HepG2 (cell line): ENCODE data around the gene ZFHX3. TPM values are rescaled to one million over a fixed set of nuclear protein-coding genes. Genes with fewer than 3 reads are reported as not detected.

Experiments used
- ATAC-seq: fragments of 200-7000 bp; cut with Tn5 transposase; 3 replicates; pipeline ENCODE4 v1.9.1; 2020; ENCODE audit warnings: mild to moderate bottlenecking, moderate library complexity
- BruUV-seq: library from RNA; stranded (reverse); fragments of 400-500 nt; replicated peaks from 2 replicates; lab custom pipeline; 2021; lab: Mats Ljungman, UMichigan
- CTCF ChIA-PET: fragments of 300-600 bp; formaldehyde crosslinking; extraction: SDS; loops from one replicate; lab custom pipeline; 2021; ENCODE audit warnings: low total read pairs, inconsistent platforms, low intra/inter-chr PET ratio; lab: Yijun Ruan, JAX
- POLR2A ChIA-PET: fragments of 350-600 bp; sonication (Branson Sonifier 250); formaldehyde crosslinking; loops from one replicate; lab custom pipeline; 2020; ENCODE audit warnings: antibody characterized with exemption, inconsistent platforms; lab: Yijun Ruan, JAX
- DNase-seq: peaks from one replicate; pipeline ENCODE4 v3.0.0-alpha.2; 2015; ENCODE audit warnings: low spot score
- FAIRE-seq: peaks from 3 replicates; lab custom pipeline; 2011; peaks lifted over from hg19 to GRCh38; lab: Jason Lieb, UNC
- H2AFZ ChIP-seq: one replicate; pipeline ENCODE4 v1.6.1; 2011; ENCODE audit warnings: low read length, inconsistent platforms
- H3K27ac ChIP-seq: fragments of 300-600 bp; 3 replicates; pipeline ENCODE4 v1.8.0; 2011; ENCODE audit warnings: mixed run types, mild to moderate bottlenecking, mixed read lengths, low read length, inconsistent platforms; ENCODE audit not compliant: insufficient read depth; ENCODE audit errors: extremely low read length
- H3K27me3 ChIP-seq, 2 experiments: fragments of 200-600 bp in 1 of 2; 2 replicates in 1 of 2; 3 replicates in 1 of 2; pipeline versions ENCODE4 v1.6.0 to v1.8.0; 2011; ENCODE audit warnings: low read length in 2 of 2, mild to moderate bottlenecking in 2 of 2, moderate library complexity in 2 of 2, inconsistent platforms in 1 of 2; ENCODE audit not compliant: insufficient read depth in 2 of 2, control insufficient read depth in 1 of 2
- H3K36me3 ChIP-seq, 2 experiments: fragments of 200-600 bp in 1 of 2; replicated peaks in 1 of 2; 2 replicates in 1 of 2; 3 replicates in 1 of 2; pipeline versions ENCODE4 v1.5.1 to v1.8.0; 2011; ENCODE audit warnings: low read length in 2 of 2, inconsistent platforms in 1 of 2; ENCODE audit not compliant: insufficient read depth in 2 of 2, control insufficient read depth in 1 of 2
- H3K4me1 ChIP-seq: 2 replicates; pipeline ENCODE4 v1.5.1; 2012; ENCODE audit warnings: low read length, inconsistent platforms; ENCODE audit not compliant: insufficient read depth
- H3K4me2 ChIP-seq: 2 replicates; pipeline ENCODE4 v1.6.0; 2011; ENCODE audit warnings: low read depth, low read length, inconsistent platforms
- H3K4me3 ChIP-seq, 3 experiments: fragments of 200-600 bp in 1 of 3; sonication (generic), shearing (Covaris generic) in 1 of 3; replicated peaks in 1 of 3; 2 replicates each; pipeline ENCODE4 v1.5.1; 2011 to 2016; ENCODE audit warnings: low read length in 3 of 3, inconsistent platforms in 2 of 3, low read depth in 2 of 3, mild to moderate bottlenecking in 2 of 3, control low read depth in 1 of 3, mixed read lengths in 1 of 3; ENCODE audit not compliant: insufficient read depth in 1 of 3
- H3K79me2 ChIP-seq: one replicate; pipeline ENCODE4 v1.6.1; 2011; ENCODE audit warnings: low read length, inconsistent platforms; ENCODE audit not compliant: insufficient read depth
- H3K9ac ChIP-seq: 2 replicates; pipeline ENCODE4 v1.6.0; 2011; ENCODE audit warnings: mild to moderate bottlenecking, low read depth, low read length, inconsistent platforms; ENCODE audit not compliant: insufficient read depth
- H3K9me3 ChIP-seq: 2 replicates; pipeline ENCODE4 v1.5.1; 2012; ENCODE audit warnings: mild to moderate bottlenecking, low read length
- H4K20me1 ChIP-seq: 2 replicates; pipeline ENCODE4 v1.6.0; 2011; ENCODE audit warnings: inconsistent platforms, mild to moderate bottlenecking, low read length, moderate library complexity; ENCODE audit not compliant: insufficient read depth
- ELF4 ChIP-seq: sonication (generic); formaldehyde crosslinking; IDR thresholded peaks from 2 replicates; pipeline ENCODE4 v1.5.0; 2020; ENCODE audit warnings: missing genetic modification reagents, mild to moderate bottlenecking, moderate library complexity, borderline replicate concordance
- FOXA1 ChIP-seq, 2 experiments: fragments of 450-650 bp in 1 of 2; sonication (generic) in 1 of 2; formaldehyde crosslinking in 1 of 2; IDR thresholded peaks; 2 replicates each; pipeline versions ENCODE4 v1.4.0 to v1.6.1; 2016 to 2020; ENCODE audit warnings: missing genetic modification reagents in 1 of 2
- KAT8 ChIP-seq: IDR thresholded peaks from 2 replicates; pipeline ENCODE4 v1.6.1; 2016; ENCODE audit warnings: missing genetic modification reagents, missing compliant biosample characterization
- REPIN1 ChIP-seq: sonication (generic); formaldehyde crosslinking; IDR thresholded peaks from 2 replicates; pipeline ENCODE4 v1.8.0; 2022; ENCODE audit warnings: missing genetic modification reagents, low read depth, mild to moderate bottlenecking, borderline replicate concordance
- RFXANK ChIP-seq: IDR thresholded peaks from 2 replicates; pipeline ENCODE4 v1.6.1; 2016
- SNAPC4 ChIP-seq: sonication (generic); formaldehyde crosslinking; IDR thresholded peaks from 2 replicates; pipeline ENCODE4 v1.4.0; 2020; ENCODE audit warnings: mild to moderate bottlenecking, missing genetic modification reagents
- TCF7 ChIP-seq: sonication (generic); IDR thresholded peaks from 2 replicates; pipeline ENCODE4 v1.6.1; 2016; ENCODE audit warnings: antibody characterized with exemption, low read depth
- ZBTB25 ChIP-seq: IDR thresholded peaks from 2 replicates; pipeline ENCODE4 v1.6.1; 2018; ENCODE audit warnings: missing genetic modification reagents
- ZBTB33 ChIP-seq: sonication (generic); formaldehyde crosslinking; IDR thresholded peaks from 2 replicates; pipeline ENCODE4 v1.4.0; 2020; ENCODE audit warnings: missing genetic modification reagents
- ZMAT3 ChIP-seq: sonication (generic); formaldehyde crosslinking; conservative IDR thresholded peaks from 2 replicates; pipeline ENCODE4 v1.7.0; 2021; ENCODE audit warnings: missing genetic modification reagents
- ZNF362 ChIP-seq: sonication (generic); formaldehyde crosslinking; IDR thresholded peaks from 2 replicates; pipeline ENCODE4 v1.4.0; 2020; ENCODE audit warnings: missing genetic modification reagents, mild to moderate bottlenecking, borderline replicate concordance
- ZNF790 ChIP-seq: sonication (generic); formaldehyde crosslinking; IDR thresholded peaks from 2 replicates; pipeline ENCODE4 v1.8.0; 2022; ENCODE audit warnings: missing genetic modification reagents, mild to moderate bottlenecking, borderline replicate concordance
- ZSCAN25 ChIP-seq: sonication (generic); formaldehyde crosslinking; IDR thresholded peaks from 2 replicates; pipeline ENCODE4 v1.8.0; 2022; ENCODE audit warnings: mild to moderate bottlenecking, missing genetic modification reagents
- WGBS: methylation state at CpG from one replicate; pipeline ENCODE4 v1.1.6; 2017; ENCODE audit warnings: low lambda C conversion rate; 5-methylcytosine and 5-hydroxymethylcytosine counted together
- in situ Hi-C: cut with HindIII; loops from 2 replicates; pipeline ENCODE4 v1.10.0; 2017; ENCODE audit warnings: low pct_unique_long_range_greater_than_20kb; ENCODE audit not compliant: extremely low pct_ligation_motif_present
- intact Hi-C: fragments of 100-400 bp; cut with micrococcal nuclease; formaldehyde crosslinking; loops from one replicate; pipeline ENCODE4 v1.10.0; 2022; ENCODE audit not compliant: unreplicated experiment
- polyA plus RNA-seq, 8 experiments: library from polyadenylated mRNA; depleted of rRNA in 3 of 8; stranded (reverse) in 7 of 8; unstranded in 1 of 8; fragments of >200 nt; fragmentation: Illumina TruSeq in 4 of 8; extraction: Trizol in 4 of 8; gene quantifications; 2 replicates each; pipeline versions ENCODE4 v1.2.1 to v1.2.3, GENCODE V29; 2011 to 2016; ENCODE audit warnings: low read depth in 4 of 8, missing spikeins in 1 of 8, mixed read lengths in 1 of 8; ENCODE audit not compliant: insufficient read depth in 1 of 8
- total RNA-seq, 5 experiments: library from RNA; depleted of rRNA; stranded (reverse); fragments of >200 nt; fragmentation: Illumina TruSeq; extraction: Trizol; gene quantifications; 2 replicates each; pipeline ENCODE4 v1.2.3, GENCODE V29; 2016; ENCODE audit warnings: low read depth in 1 of 5

Gene ZFHX3
- total and polyA plus RNA-seq, 2 of the 13 experiments (the other 11 are each of a cell fraction or from before 2014, with no cell fraction given): 5.0 to 6.0 TPM

- peaks cover 70% of the 10 kb centered on the region for H3K4me1 ChIP-seq
- ChIA-PET POLR2A (interaction anchor here (1.1 to 4.5 kb wide), 8 partner anchors 8 to 176 kb away, joined by 3 to 23 read pairs (median 4); no protein-coding TSS in a partner anchor), CTCF (no interaction called here)
- intact Hi-C loops (no loop called here), in situ Hi-C loops (no loop called here)
- peak overlapping the region; percentile 50 for H3K9ac ChIP-seq
- H3K27me3 ChIP-seq: no peaks in the 10 kb centered on the region; a peak in 2 of 5 replicates
- H3K4me3 ChIP-seq: peak overlapping the region; percentile 19 to 91 (median 77)
- no peak overlapping the region for H2AFZ ChIP-seq
- no peaks in the 10 kb centered on the region for H4K20me1 ChIP-seq
- no peaks in the 10 kb centered on the region for H3K36me3 ChIP-seq
- WGBS: 24% methylated on average over 16 of the region's 16 CpGs
- peak overlapping the region; percentile 82 for H3K27ac ChIP-seq
- H3K79me2 ChIP-seq: peaks cover 87% of the 10 kb centered on the region
- no TSS peak for BruUV-seq
- FAIRE-seq: peak; percentile 15
- peak; percentile 75 for DNase-seq
- H3K4me2 ChIP-seq: peak overlapping the region; percentile 98
- H3K9me3 ChIP-seq: no peaks in the 10 kb centered on the region
- peak; percentile 11; the same call in 1 of the 3 replicates for ATAC-seq
- TF ChIP-seq ZSCAN25 (CRISPR knock-in tag) (peak; percentile 59; the same call in 1 of the 2 replicates), REPIN1 (peak; percentile 83; the same call in 1 of the 2 replicates), ZNF362 (CRISPR knock-in tag) (0 out of 2 replicates have a peak, but pooled peaks have one; percentile 12), ZBTB25 (CRISPR knock-in tag) (peak; percentile 35; the same call in 1 of the 2 replicates), ZNF790 (no peak), ZBTB33 (CRISPR knock-in tag) (0 out of 2 replicates have a peak, but pooled peaks have one; percentile 20), FOXA1 (IDR thresholded peaks at IDR 0.05) (peak; percentile 37; the same call in 1 of the 2 replicates), FOXA1 (CRISPR knock-in tag; IDR thresholded peaks at IDR 0.05) (peak; percentile 66), TCF7 (peak; percentile 52; the same call in 1 of the 2 replicates), SNAPC4 (CRISPR knock-in tag) (no peak), KAT8 (peak; percentile 49; the same call in 1 of the 2 replicates), ZMAT3 (CRISPR knock-in tag) (peak; percentile 68; the same call in 1 of the 2 replicates), RFXANK (CRISPR knock-in tag) (no peak), ELF4 (CRISPR knock-in tag) (no peak)
These were observed 5.6 kb upstream of the ZFHX3 start for GRCh38 chr16:73053364-73054124.
